Measurements from ENCODE around the gene PCSK9.

GRCh38 chr1:55107101-55107500, 67.8 kb downstream of the PCSK9 start:
- TF ChIP-seq CTCF (IDR thresholded peaks at IDR 0.05; ENCODE audit: low read depth, low read length) (no peak), EZH2phosphoT487 (IDR thresholded peaks at IDR 0.05; ENCODE audit: low read depth) (no peak)

All from OCI-LY3 (cell line).